ENCODE data around the gene THSD7A. TPM values are rescaled to one million over a fixed set of nuclear protein-coding genes. Genes with fewer than 3 reads are reported as not detected.

The THSD7A gene
- total and polyA plus RNA-seq, 9 of the 15 experiments (the other 6 are each of a cell fraction or from before 2014, with no cell fraction given), result 0.01 to 0.02 TPM; not detected in 7

DNA sequence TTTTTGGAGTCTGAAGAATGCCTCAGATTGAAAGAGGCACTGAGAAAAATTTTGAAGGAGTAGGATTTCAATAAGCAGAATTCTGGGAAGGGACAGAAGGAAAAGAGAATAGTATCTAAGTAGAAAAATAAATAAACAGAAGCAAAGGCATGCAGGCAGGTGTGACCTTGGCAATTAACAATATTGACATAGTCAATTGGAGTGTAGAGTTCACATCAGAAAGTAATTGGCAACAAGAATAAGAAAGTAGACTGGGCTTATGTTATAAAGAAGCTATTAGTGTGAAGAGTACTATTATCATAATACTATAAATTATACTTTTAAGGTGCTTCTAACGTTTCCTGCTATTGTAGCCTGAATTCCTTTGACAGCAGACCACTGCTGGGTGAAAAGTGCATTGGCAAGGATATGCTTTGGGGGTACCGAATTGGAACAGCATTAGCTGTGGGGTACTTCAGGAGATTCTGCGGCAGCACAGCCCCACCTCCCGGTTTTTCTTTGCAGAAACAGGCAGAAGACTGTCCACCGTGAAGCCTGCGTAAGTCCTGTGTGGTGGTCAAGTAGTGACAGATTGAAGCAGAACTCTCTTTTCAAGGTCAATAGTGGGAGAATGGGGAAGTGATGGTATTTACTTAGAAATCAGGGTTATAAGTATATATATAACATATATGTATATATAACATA, 357.0 kb downstream of the THSD7A start:
- FAIRE-seq (no peak), DNase-seq (ENCODE audit: extremely low read depth in 1 of 4, low spot score in 3 of 4) (no peak), ATAC-seq (no peak)
- H3K4me2 ChIP-seq (ENCODE audit: insufficient read depth, low read length), result no peak overlapping the region
- H3K9me1 ChIP-seq (ENCODE audit: control insufficient read depth, insufficient read depth, low read length), result no peaks in the 10 kb centered on the region
- no peaks in the 10 kb centered on the region for H4K20me1 ChIP-seq (replicated peaks; ENCODE audit: control insufficient read depth, insufficient read depth, low read length)
- no peaks in the 10 kb centered on the region for H3K27me3 ChIP-seq (ENCODE audit: control insufficient read depth in 2 of 2, insufficient read depth in 2 of 2, low read length in 2 of 2)
- no peak overlapping the region for H3K9ac ChIP-seq (ENCODE audit: insufficient read depth in 1 of 2, low read depth in 2 of 2, low read length in 2 of 2)
- H3K27ac ChIP-seq (ENCODE audit: extremely low read depth, low read depth, low read length), result no peak overlapping the region
- no peaks in the 10 kb centered on the region for H3K4me1 ChIP-seq (replicated peaks in 1 of 2; ENCODE audit: control insufficient read depth in 2 of 2, insufficient read depth in 2 of 2, low read length in 2 of 2)
- WGBS (ENCODE audit: insufficient coverage, low coverage, missing lambda C conversion rate), result 5% methylated on average over 6 of the region's 6 CpGs
- in situ Hi-C loops (cut with MboI) (no loop called here), intact Hi-C loops (cut with micrococcal nuclease) (no loop called here)
- POLR2A ChIA-PET, result no interaction called here
- CTCF ChIA-PET (ENCODE audit: low intra/inter-chr PET ratio), result no interaction called here
- no peaks in the 10 kb centered on the region; the same call in 1 of the 2 replicates for H3K9me3 ChIP-seq (replicated peaks; ENCODE audit: control insufficient read depth, insufficient read depth, low read depth, low read length)
- H2AFZ ChIP-seq (ENCODE audit: low read depth, low read length), result no peak overlapping the region
- BruUV-seq (replicated peaks), result no TSS peak
- TF ChIP-seq YBX1 (IDR thresholded peaks at IDR 0.05), result no peak
- TF ChIP-seq PRMT5 (CRISPR knock-in tag; IDR thresholded peaks at IDR 0.05), result no peak
- TF ChIP-seq, protein P1, sequence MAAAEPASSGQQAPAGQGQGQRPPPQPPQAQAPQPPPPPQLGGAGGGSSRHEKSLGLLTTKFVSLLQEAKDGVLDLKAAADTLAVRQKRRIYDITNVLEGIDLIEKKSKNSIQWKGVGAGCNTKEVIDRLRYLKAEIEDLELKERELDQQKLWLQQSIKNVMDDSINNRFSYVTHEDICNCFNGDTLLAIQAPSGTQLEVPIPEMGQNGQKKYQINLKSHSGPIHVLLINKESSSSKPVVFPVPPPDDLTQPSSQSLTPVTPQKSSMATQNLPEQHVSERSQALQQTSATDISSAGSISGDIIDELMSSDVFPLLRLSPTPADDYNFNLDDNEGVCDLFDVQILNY (CRISPR knock-in tag; IDR thresholded peaks at IDR 0.05), result no peak
- no peak for TF ChIP-seq SMARCE1 (IDR thresholded peaks at IDR 0.05)
- TF ChIP-seq TAL1 (IDR thresholded peaks at IDR 0.05), result no peak
- TF ChIP-seq ZFP1 (CRISPR knock-in tag; IDR thresholded peaks at IDR 0.05), result no peak
- TF ChIP-seq EHMT2 (IDR thresholded peaks at IDR 0.05), result no peak
- no peak for TF ChIP-seq ZC3H4 (CRISPR knock-in tag; IDR thresholded peaks at IDR 0.05; ENCODE audit: borderline replicate concordance)
- no peak for TF ChIP-seq FOXP1 (CRISPR knock-in tag; IDR thresholded peaks at IDR 0.05)
- TF ChIP-seq, protein P2, sequence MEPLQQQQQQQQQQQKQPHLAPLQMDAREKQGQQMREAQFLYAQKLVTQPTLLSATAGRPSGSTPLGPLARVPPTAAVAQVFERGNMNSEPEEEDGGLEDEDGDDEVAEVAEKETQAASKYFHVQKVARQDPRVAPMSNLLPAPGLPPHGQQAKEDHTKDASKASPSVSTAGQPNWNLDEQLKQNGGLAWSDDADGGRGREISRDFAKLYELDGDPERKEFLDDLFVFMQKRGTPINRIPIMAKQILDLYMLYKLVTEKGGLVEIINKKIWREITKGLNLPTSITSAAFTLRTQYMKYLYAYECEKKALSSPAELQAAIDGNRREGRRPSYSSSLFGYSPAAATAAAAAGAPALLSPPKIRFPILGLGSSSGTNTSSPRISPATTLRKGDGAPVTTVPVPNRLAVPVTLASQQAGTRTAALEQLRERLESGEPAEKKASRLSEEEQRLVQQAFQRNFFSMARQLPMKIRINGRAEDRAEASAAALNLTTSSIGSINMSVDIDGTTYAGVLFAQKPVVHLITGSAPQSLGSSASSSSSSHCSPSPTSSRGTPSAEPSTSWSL (CRISPR knock-in tag; IDR thresholded peaks at IDR 0.05; ENCODE audit: borderline replicate concordance), result no peak
- no peak for TF ChIP-seq HDAC8 (tag; IDR thresholded peaks at IDR 0.05)
- TF ChIP-seq, protein P3, sequence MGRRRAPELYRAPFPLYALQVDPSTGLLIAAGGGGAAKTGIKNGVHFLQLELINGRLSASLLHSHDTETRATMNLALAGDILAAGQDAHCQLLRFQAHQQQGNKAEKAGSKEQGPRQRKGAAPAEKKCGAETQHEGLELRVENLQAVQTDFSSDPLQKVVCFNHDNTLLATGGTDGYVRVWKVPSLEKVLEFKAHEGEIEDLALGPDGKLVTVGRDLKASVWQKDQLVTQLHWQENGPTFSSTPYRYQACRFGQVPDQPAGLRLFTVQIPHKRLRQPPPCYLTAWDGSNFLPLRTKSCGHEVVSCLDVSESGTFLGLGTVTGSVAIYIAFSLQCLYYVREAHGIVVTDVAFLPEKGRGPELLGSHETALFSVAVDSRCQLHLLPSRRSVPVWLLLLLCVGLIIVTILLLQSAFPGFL (CRISPR knock-in tag; IDR thresholded peaks at IDR 0.05), result no peak
- no peak for TF ChIP-seq JUND (IDR thresholded peaks at IDR 0.05; ENCODE audit: borderline replicate concordance, low read depth, low read length)
- no peak for TF ChIP-seq JUND (tag; IDR thresholded peaks at IDR 0.05; ENCODE audit: borderline replicate concordance, low read depth, low read length)
- no peak for TF ChIP-seq NR4A1 (CRISPR knock-in tag; IDR thresholded peaks at IDR 0.05)
- TF ChIP-seq NR4A1 (tag; IDR thresholded peaks at IDR 0.05), result no peak
- TF ChIP-seq RAD21 (CRISPR knock-in tag; conservative IDR thresholded peaks at IDR 0.05 in 1 of 2, IDR thresholded peaks at IDR 0.05 in 1 of 2), result no peak
- H3K4me3 ChIP-seq, result no peak overlapping the region
- H3K79me2 ChIP-seq (ENCODE audit: control insufficient read depth, insufficient read depth, low read length), result no peaks in the 10 kb centered on the region
- no peaks in the 10 kb centered on the region for H3K36me3 ChIP-seq (ENCODE audit: control insufficient read depth, insufficient read depth, low read length)
